Osteocyte (in vitro differentiated cells): Measurements from ENCODE around the gene F5. TPM values are rescaled to one million over a fixed set of nuclear protein-coding genes. Genes with fewer than 3 reads are reported as not detected.

Source experiments
- DNase-seq: peaks from one replicate; pipeline ENCODE4 v3.0.0; 2021; ENCODE audit warnings: mixed read lengths; ENCODE audit not compliant: unreplicated experiment; ENCODE audit errors: extremely low spot score
- H3K27ac Mint-ChIP-seq: one replicate; pipeline ENCODE4 v1.8.0; 2021; ENCODE audit warnings: mild to moderate bottlenecking, mixed read lengths; ENCODE audit not compliant: unreplicated experiment
- H3K27me3 Mint-ChIP-seq: one replicate; pipeline ENCODE4 v1.8.0; 2021; ENCODE audit warnings: mixed read lengths; ENCODE audit not compliant: unreplicated experiment
- H3K36me3 Mint-ChIP-seq: one replicate; pipeline ENCODE4 v1.8.0; 2021; ENCODE audit warnings: mixed read lengths; ENCODE audit not compliant: unreplicated experiment
- H3K4me1 Mint-ChIP-seq: one replicate; pipeline ENCODE4 v1.8.0; 2021; ENCODE audit warnings: mixed read lengths; ENCODE audit not compliant: unreplicated experiment
- H3K4me3 Mint-ChIP-seq: one replicate; pipeline ENCODE4 v1.8.0; 2021; ENCODE audit warnings: mild to moderate bottlenecking, moderate library complexity, mixed read lengths; ENCODE audit not compliant: unreplicated experiment
- H3K9me3 Mint-ChIP-seq: one replicate; pipeline ENCODE4 v1.8.0; 2021; ENCODE audit warnings: mixed read lengths; ENCODE audit not compliant: unreplicated experiment
- total RNA-seq: library from RNA; stranded (reverse); gene quantifications from 2 replicates; pipeline ENCODE4 v1.2.1, GENCODE V29; 2021
- TF ChIP-seq, protein P1 (sequence below): fragments of 200-600 bp; sonication (generic); IDR thresholded peaks from 2 replicates; pipeline ENCODE4 v1.5.0; 2021; ENCODE audit warnings: antibody characterized with exemption, mild to moderate bottlenecking, moderate library complexity

F5 gene
- total RNA-seq, 1 donor from 2014 or later: not detected

DNA sequence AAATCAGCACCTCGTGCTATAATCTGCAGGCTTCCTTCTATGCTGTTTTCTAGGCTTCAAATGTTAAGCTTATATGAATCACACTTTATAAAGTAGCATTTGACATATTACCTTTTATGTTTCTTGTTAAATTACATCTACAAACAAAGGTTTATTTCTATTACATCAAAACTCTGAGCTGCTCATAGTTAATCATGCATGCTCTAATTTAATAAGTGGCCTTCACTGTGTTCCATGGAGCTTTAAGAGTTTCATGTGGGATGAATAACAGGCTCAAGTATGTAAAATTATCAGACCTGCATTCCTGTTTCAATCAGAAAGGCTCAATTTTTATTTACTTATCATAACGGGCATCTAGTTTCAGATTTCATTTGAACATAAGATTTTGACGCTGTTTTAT is 113.5 kb downstream of the F5 start:
- H3K9me3 Mint-ChIP-seq: no peaks in the 10 kb centered on the region
- no peak overlapping the region for H3K4me3 Mint-ChIP-seq
- H3K36me3 Mint-ChIP-seq: peaks cover 14% of the 10 kb centered on the region
- no peak for DNase-seq
- TF ChIP-seq, protein P1, sequence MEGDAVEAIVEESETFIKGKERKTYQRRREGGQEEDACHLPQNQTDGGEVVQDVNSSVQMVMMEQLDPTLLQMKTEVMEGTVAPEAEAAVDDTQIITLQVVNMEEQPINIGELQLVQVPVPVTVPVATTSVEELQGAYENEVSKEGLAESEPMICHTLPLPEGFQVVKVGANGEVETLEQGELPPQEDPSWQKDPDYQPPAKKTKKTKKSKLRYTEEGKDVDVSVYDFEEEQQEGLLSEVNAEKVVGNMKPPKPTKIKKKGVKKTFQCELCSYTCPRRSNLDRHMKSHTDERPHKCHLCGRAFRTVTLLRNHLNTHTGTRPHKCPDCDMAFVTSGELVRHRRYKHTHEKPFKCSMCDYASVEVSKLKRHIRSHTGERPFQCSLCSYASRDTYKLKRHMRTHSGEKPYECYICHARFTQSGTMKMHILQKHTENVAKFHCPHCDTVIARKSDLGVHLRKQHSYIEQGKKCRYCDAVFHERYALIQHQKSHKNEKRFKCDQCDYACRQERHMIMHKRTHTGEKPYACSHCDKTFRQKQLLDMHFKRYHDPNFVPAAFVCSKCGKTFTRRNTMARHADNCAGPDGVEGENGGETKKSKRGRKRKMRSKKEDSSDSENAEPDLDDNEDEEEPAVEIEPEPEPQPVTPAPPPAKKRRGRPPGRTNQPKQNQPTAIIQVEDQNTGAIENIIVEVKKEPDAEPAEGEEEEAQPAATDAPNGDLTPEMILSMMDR: no peak
- H3K27me3 Mint-ChIP-seq: no peaks in the 10 kb centered on the region
- no peaks in the 10 kb centered on the region for H3K4me1 Mint-ChIP-seq
- no peak overlapping the region for H3K27ac Mint-ChIP-seq

DNA sequence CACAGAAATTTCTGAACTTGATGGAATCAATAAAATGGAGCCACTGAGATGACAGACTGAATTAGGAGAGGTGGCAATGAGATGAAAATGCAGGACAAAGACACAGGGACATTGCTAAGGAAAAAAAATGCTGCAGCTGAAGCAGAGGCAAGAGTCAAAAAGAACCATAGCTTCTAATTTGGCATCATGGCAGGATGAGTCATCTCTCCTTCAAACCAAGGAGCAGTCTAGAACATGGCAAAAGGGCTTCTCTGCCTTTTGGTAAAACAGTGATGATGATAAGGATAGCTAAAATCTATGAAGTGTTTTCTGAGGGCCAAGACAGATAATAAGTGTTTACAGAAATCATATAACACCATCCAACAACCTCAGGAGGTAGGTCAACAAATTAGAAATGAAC is 117.3 kb downstream of the F5 start:
- TF ChIP-seq, protein P1: no peak
- Mint-ChIP-seq H3K9me3 (no peaks in the 10 kb centered on the region), H3K4me1 (no peaks in the 10 kb centered on the region), H3K27me3 (no peaks in the 10 kb centered on the region), H3K4me3 (no peak overlapping the region), H3K27ac (no peak overlapping the region), H3K36me3 (peaks cover 9% of the 10 kb centered on the region)
- DNase-seq: no peak

DNA sequence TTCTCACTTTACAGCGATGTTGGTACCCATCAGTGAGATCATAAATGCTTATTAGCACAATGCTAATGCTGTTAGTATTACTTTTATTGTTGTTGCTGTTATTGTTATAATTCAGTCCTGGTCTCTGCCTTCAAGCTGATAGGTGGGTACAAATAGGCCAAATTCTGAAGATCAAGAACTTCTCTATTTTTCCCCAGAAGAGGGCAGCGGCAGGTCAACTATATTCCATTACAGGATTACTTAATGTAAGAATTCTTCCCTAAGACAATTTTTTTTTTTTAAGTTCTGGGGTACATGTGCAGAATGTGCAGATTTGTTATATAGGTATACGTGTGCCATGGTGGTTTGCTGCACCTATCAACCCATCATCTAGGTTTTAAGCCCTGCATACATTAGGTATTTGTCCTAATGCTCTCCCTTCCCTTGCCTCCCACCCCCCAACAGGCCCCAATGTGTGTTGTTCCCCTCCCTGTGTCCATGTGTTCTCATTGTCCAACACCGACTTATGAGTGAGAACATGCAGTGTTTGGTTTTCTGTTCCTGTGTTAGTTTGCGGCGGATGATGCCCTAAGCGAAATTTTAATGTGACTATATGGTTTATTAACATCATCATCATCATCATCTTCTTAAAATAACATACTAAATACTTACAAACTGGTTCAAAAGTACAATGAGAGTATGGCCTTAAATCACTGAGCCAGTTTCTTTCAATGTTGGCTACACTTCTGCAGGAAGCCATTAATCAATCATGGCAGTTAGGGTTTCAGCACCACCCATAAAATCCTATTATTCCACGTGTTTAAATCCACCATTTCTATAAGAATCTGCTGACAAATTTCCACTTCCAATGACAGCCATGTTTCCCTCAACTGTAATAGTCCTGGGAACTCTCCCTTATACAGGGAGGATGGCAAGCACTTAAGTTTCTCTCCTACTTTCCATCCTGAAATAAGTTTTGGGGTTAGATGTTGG is 119.7 kb downstream of the F5 start:
- no peak overlapping the region for H3K27ac Mint-ChIP-seq
- no peak for DNase-seq
- no peaks in the 10 kb centered on the region for H3K4me1 Mint-ChIP-seq
- no peaks in the 10 kb centered on the region for H3K9me3 Mint-ChIP-seq
- H3K36me3 Mint-ChIP-seq: peaks cover 9% of the 10 kb centered on the region
- H3K4me3 Mint-ChIP-seq: no peak overlapping the region
- TF ChIP-seq, protein P1: peak; percentile 53
- no peaks in the 10 kb centered on the region for H3K27me3 Mint-ChIP-seq

DNA sequence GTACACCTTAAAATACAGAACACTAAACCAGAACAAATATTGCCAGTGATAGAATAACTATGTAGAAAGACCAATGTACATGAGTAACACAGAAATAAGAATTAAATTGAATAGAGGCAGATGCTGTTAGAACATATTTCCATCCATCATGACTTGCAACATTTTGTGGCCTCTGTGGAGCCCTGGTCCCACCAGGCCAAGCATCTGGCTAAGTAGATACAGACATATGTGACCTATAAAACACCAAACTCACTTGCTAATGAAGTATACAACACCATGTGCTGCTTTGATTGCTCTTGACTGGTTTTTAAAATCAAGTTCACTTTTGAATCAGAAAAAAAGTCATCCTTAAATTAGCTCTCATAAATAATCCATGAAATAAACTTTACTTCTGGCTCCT is 121.0 kb downstream of the F5 start:
- Mint-ChIP-seq H3K4me3 (no peak overlapping the region), H3K9me3 (no peaks in the 10 kb centered on the region), H3K27ac (no peak overlapping the region), H3K4me1 (peaks cover under 1% of the 10 kb centered on the region), H3K27me3 (peaks cover 6% of the 10 kb centered on the region), H3K36me3 (peaks cover 9% of the 10 kb centered on the region)
- DNase-seq: no peak
- TF ChIP-seq, protein P1: no peak

Other genes with a start within 250 kb of the F5 start
- gene NME7, start 218.7 kb downstream of the F5 start, total RNA-seq: 16.2 and 20.5 TPM in 2 replicates
- gene BLZF1, start 218.3 kb downstream of the F5 start, total RNA-seq: 22.4 and 23.2 TPM in 2 replicates
- 0.54 and 0.63 TPM in 2 replicates for gene CCDC181, start 159.0 kb downstream of the F5 start, total RNA-seq
- gene SLC19A2, start 100.5 kb downstream of the F5 start, total RNA-seq: 3.9 and 4.0 TPM in 2 replicates
- gene SELP, start 43.6 kb upstream of the F5 start, total RNA-seq: not detected in 2 replicates
- gene SELL, start 125.1 kb upstream of the F5 start, total RNA-seq: not detected in 2 replicates
- not detected in 2 replicates for gene SELE, start 147.6 kb upstream of the F5 start, total RNA-seq
- 6.1 and 6.2 TPM in 2 replicates for gene METTL18, start 208.4 kb upstream of the F5 start, total RNA-seq